ENCODE data around the gene APLNR.

DNA sequence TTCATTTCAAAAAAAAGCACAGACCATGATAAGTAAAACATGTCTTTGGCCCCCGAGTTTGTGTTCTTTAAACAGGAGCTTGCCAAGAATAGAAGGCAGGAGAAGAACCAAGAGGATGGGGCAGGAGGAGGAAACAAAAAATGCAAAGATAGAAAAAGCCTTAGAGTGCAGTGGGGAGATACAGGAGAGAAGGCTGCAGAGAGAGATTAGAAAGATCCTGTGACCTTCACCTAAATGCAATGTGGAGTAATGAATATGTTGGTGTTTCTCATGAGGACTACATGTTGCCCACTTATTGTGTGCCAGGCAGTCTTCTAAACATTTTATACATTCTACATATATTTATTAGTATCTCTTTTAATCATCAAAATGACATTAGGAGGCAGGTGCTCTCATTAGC, 2.3 kb upstream of the APLNR start:
- TF ChIP-seq SRF (IDR thresholded peaks at IDR 0.05; ENCODE audit: low read depth in 2 of 2, low read length in 2 of 2) (no peak), EP300 (IDR thresholded peaks at IDR 0.05; ENCODE audit: borderline replicate concordance in 1 of 2, control insufficient read depth in 1 of 2, low read depth in 2 of 2, low read length in 2 of 2) (no peak), MTA2 (IDR thresholded peaks at IDR 0.05; ENCODE audit: low read depth) (no peak), ZBTB4 (CRISPR knock-in tag; IDR thresholded peaks at IDR 0.05) (no peak), ESRRA (IDR thresholded peaks at IDR 0.05; ENCODE audit: low read length) (no peak), NRF1 (conservative IDR thresholded peaks at IDR 0.05; ENCODE audit: low read depth, low read length) (no peak), RCOR1 (conservative IDR thresholded peaks at IDR 0.05; ENCODE audit: low read depth, low read length) (no peak)
